ENCODE measurements around the gene SPATA33. TPM values are rescaled to one million over a fixed set of nuclear protein-coding genes. Genes with fewer than 3 reads are reported as not detected.
"Not testable (repeated sequence)": the region's sequence is repeated elsewhere in the genome, so short reads cannot be mapped to it uniquely, and the experiment has no call there.

The SPATA33 gene
- total RNA-seq, 1 experiment from 2014 or later, result 17.4 TPM

- TF ChIP-seq CTCF (conservative IDR thresholded peaks at IDR 0.05), result peak; percentile 60
- H3K4me1 Mint-ChIP-seq; H2BK20ac ChIP-seq (ENCODE audit: low read depth, low read length, poor library complexity, severe bottlenecking); DNase-seq; H2BK5ac ChIP-seq (ENCODE audit: insufficient read length, low read length); H3K79me2 ChIP-seq (ENCODE audit: insufficient read depth, low read length); H3K18ac ChIP-seq (ENCODE audit: insufficient read length, low read depth, low read length); H3K14ac ChIP-seq (ENCODE audit: insufficient read depth, low read length); H3K79me1 ChIP-seq (ENCODE audit: insufficient read depth, low read depth, low read length, poor library complexity, severe bottlenecking); H3K4me2 ChIP-seq (ENCODE audit: insufficient read depth, insufficient read length, low read length); H2AK5ac ChIP-seq (ENCODE audit: insufficient read length, low read length); H4K8ac ChIP-seq (replicated peaks; ENCODE audit: insufficient read length, low read depth, low read length); H2BK120ac ChIP-seq (ENCODE audit: low read depth, low read length, poor library complexity, severe bottlenecking); H3K9ac ChIP-seq (ENCODE audit: extremely low read depth, insufficient read length, low read length); H2AFZ ChIP-seq (ENCODE audit: low read length); H2BK15ac ChIP-seq (ENCODE audit: low read depth, low read length); H3T11ph ChIP-seq (ENCODE audit: low read length); H3K27ac Mint-ChIP-seq; H3K4ac ChIP-seq (ENCODE audit: low read depth, low read length); H3K27me3 ChIP-seq (ENCODE audit: insufficient read depth, low read length); H4K5ac ChIP-seq (ENCODE audit: insufficient read length, low read depth, low read length); H3K9me3 ChIP-seq (ENCODE audit: control insufficient read depth, low read depth, low read length); H3K56ac ChIP-seq (ENCODE audit: insufficient read length, low read depth, low read length); H3K4me1 ChIP-seq (ENCODE audit: insufficient read depth, low read length); H3K23ac ChIP-seq (ENCODE audit: insufficient read length, low read depth, low read length); H3K4me3 Mint-ChIP-seq; H3K27me3 Mint-ChIP-seq (ENCODE audit: low read depth); H3K23me2 ChIP-seq (ENCODE audit: insufficient read length, low read depth, low read length, poor library complexity, severe bottlenecking); H3K27ac ChIP-seq (ENCODE audit: insufficient read length, low read depth, low read length); H2BK12ac ChIP-seq (ENCODE audit: insufficient read length, low read depth, low read length); H4K91ac ChIP-seq (ENCODE audit: insufficient read length, low read depth, low read length); H4K20me1 ChIP-seq (ENCODE audit: control insufficient read depth, insufficient read depth, insufficient read length): not testable (repeated sequence)
- peaks cover 46 to 51% (median 48%) of the 10 kb centered on the region in 3 experiments for H3K36me3 Mint-ChIP-seq (ENCODE audit: insufficient read depth in 1 of 3, low read depth in 3 of 3)
- no CpG with 5 or more reads among the region's 7 CpGs for WGBS (ENCODE audit: extremely low coverage, insufficient read length, low lambda C conversion rate)
- peaks cover 24 to 30% of the 10 kb centered on the region in 2 experiments for H3K9me3 Mint-ChIP-seq
Observed at GRCh38 chr16:89667000-89667399, 9.4 kb downstream of the SPATA33 start.
